ENCODE data around the gene WIZ.

- TF ChIP-seq, protein P1, sequence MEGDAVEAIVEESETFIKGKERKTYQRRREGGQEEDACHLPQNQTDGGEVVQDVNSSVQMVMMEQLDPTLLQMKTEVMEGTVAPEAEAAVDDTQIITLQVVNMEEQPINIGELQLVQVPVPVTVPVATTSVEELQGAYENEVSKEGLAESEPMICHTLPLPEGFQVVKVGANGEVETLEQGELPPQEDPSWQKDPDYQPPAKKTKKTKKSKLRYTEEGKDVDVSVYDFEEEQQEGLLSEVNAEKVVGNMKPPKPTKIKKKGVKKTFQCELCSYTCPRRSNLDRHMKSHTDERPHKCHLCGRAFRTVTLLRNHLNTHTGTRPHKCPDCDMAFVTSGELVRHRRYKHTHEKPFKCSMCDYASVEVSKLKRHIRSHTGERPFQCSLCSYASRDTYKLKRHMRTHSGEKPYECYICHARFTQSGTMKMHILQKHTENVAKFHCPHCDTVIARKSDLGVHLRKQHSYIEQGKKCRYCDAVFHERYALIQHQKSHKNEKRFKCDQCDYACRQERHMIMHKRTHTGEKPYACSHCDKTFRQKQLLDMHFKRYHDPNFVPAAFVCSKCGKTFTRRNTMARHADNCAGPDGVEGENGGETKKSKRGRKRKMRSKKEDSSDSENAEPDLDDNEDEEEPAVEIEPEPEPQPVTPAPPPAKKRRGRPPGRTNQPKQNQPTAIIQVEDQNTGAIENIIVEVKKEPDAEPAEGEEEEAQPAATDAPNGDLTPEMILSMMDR (IDR thresholded peaks at IDR 0.05): no peak
- TF ChIP-seq POLR2A (IDR thresholded peaks at IDR 0.05): no peak
Measured at GRCh38 chr19:15430526-15431120, 19.1 kb downstream of the WIZ start.
